Caco-2 (cell line): ENCODE measurements around the gene CISD1. TPM values are rescaled to one million over a fixed set of nuclear protein-coding genes. Genes with fewer than 3 reads are reported as not detected.
A peak's percentile ranks its signal among the peaks of the same experiment; 100 is the strongest.
"Not testable (repeated sequence)": the region's sequence is repeated elsewhere in the genome, so short reads cannot be mapped to it uniquely, and the experiment has no call there.

Experiments
- BruUV-seq: library from RNA; stranded (reverse); fragments of 400-500 nt; replicated peaks from 2 replicates; lab custom pipeline; 2021; lab: Mats Ljungman, UMichigan
- CTCF ChIA-PET: fragments of 300-600 bp; sonication (Branson Sonifier 250); formaldehyde crosslinking; loops from one replicate; lab custom pipeline; 2022; ENCODE audit warnings: antibody characterized with exemption; lab: Charles Lee
- POLR2A ChIA-PET: fragments of 300-600 bp; sonication (Branson Sonifier 250); formaldehyde crosslinking; loops from one replicate; lab custom pipeline; 2022; ENCODE audit warnings: antibody characterized with exemption; lab: Charles Lee
- DNase-seq, 2 experiments: peaks; one replicate each; pipeline versions ENCODE4 v3.0.0 to v3.0.0-alpha.2; 2020 to 2022
- H3K27me3 ChIP-seq: replicated peaks from 2 replicates; pipeline ENCODE4 v1.6.0; 2011; ENCODE audit warnings: low read length; ENCODE audit not compliant: control insufficient read depth, insufficient read depth
- H3K36me3 ChIP-seq: 2 replicates; pipeline ENCODE4 v1.5.1; 2011; ENCODE audit warnings: low read length; ENCODE audit not compliant: control insufficient read depth, insufficient read depth
- H3K4me1 ChIP-seq: fragments of 250-450 bp; sonication (Bioruptor Pico); 2 replicates; pipeline ENCODE4 v1.5.1; 2020; ENCODE audit warnings: mild to moderate bottlenecking
- H3K4me3 ChIP-seq: 2 replicates; pipeline ENCODE4 v1.5.1; 2011; ENCODE audit warnings: low read depth, mild to moderate bottlenecking, control low read depth, low read length
- H3K9me3 ChIP-seq: fragments of 250-450 bp; sonication (Bioruptor Pico); 2 replicates; pipeline ENCODE4 v1.5.1; 2020; ENCODE audit warnings: mild to moderate bottlenecking, moderate library complexity
- H3K27ac Mint-ChIP-seq: one replicate; pipeline ENCODE4 v1.8.0; 2022; ENCODE audit warnings: mixed read lengths; ENCODE audit not compliant: unreplicated experiment
- H3K27me3 Mint-ChIP-seq: one replicate; pipeline ENCODE4 v1.8.0; 2022; ENCODE audit warnings: mixed read lengths; ENCODE audit not compliant: insufficient read depth, unreplicated experiment
- H3K36me3 Mint-ChIP-seq: one replicate; pipeline ENCODE4 v1.8.0; 2022; ENCODE audit warnings: mild to moderate bottlenecking, mixed read lengths; ENCODE audit not compliant: insufficient read depth, unreplicated experiment
- H3K4me1 Mint-ChIP-seq: one replicate; pipeline ENCODE4 v1.8.0; 2022; ENCODE audit warnings: low read depth, mixed read lengths; ENCODE audit not compliant: unreplicated experiment
- H3K4me3 Mint-ChIP-seq: one replicate; pipeline ENCODE4 v1.8.0; 2022; ENCODE audit warnings: mild to moderate bottlenecking, moderate library complexity, mixed read lengths; ENCODE audit not compliant: unreplicated experiment
- H3K9me3 Mint-ChIP-seq: one replicate; pipeline ENCODE4 v1.8.0; 2022; ENCODE audit warnings: mixed read lengths; ENCODE audit not compliant: unreplicated experiment
- CTCF ChIP-seq, 2 experiments: fragments of 200-600 bp in 1 of 2; IDR thresholded peaks; 1 replicate in 1 of 2; 2 replicates in 1 of 2; pipeline versions ENCODE4 v1.5.1 to v1.8.0; 2011 to 2022; ENCODE audit warnings: antibody characterized with exemption in 1 of 2, control low read depth in 1 of 2, inconsistent platforms in 1 of 2, low read depth in 1 of 2, low read length in 1 of 2, mild to moderate bottlenecking in 1 of 2, moderate library complexity in 1 of 2; ENCODE audit not compliant: insufficient read depth in 1 of 2, severe bottlenecking in 1 of 2, unreplicated experiment in 1 of 2
- intact Hi-C: fragments of 100-400 bp; cut with micrococcal nuclease; formaldehyde crosslinking; loops from one replicate; pipeline ENCODE4 v1.10.0; 2022; ENCODE audit not compliant: unreplicated experiment
- total RNA-seq: library from RNA; stranded (reverse); gene quantifications from 2 replicates; pipeline ENCODE4 v1.2.3, GENCODE V29; 2022

CISD1 gene
- total RNA-seq, 1 experiment from 2014 or later, result 98.3 TPM

GRCh38 chr10:58253184-58253583, 15.8 kb upstream of the CISD1 start:
- Mint-ChIP-seq H3K36me3 (peaks cover 23% of the 10 kb centered on the region), H3K27ac (no peak overlapping the region), H3K4me1 (peaks cover 19% of the 10 kb centered on the region), H3K4me3 (no peak overlapping the region), H3K9me3 (peaks cover 32% of the 10 kb centered on the region), H3K27me3 (no peaks in the 10 kb centered on the region)
- Histone ChIP-seq H3K9me3 (peaks cover 17% of the 10 kb centered on the region), H3K36me3 (peaks cover 5% of the 10 kb centered on the region), H3K27me3 (no peaks in the 10 kb centered on the region), H3K4me1 (peaks cover 18% of the 10 kb centered on the region), H3K4me3 (no peak overlapping the region)
- DNase-seq, result no peak
- no peak for TF ChIP-seq CTCF (IDR thresholded peaks at IDR 0.05; ENCODE audit: insufficient read depth in 1 of 2, low read depth in 1 of 2, low read length in 1 of 2, severe bottlenecking in 1 of 2, unreplicated experiment in 1 of 2)
- CTCF ChIA-PET, result no interaction called here
- POLR2A ChIA-PET, result no interaction called here
- intact Hi-C loops, result no loop called here
- BruUV-seq, result no TSS peak

- H3K4me1 Mint-ChIP-seq, result peaks cover 19% of the 10 kb centered on the region
- Histone ChIP-seq H3K4me3 (no peak overlapping the region), H3K9me3 (peaks cover 25% of the 10 kb centered on the region), H3K4me1 (peaks cover 18% of the 10 kb centered on the region), H3K36me3 (peaks cover 5% of the 10 kb centered on the region; the same call in 1 of the 2 replicates), H3K27me3 (no peaks in the 10 kb centered on the region)
- CTCF ChIA-PET, result no interaction called here
- peaks cover 42% of the 10 kb centered on the region for H3K9me3 Mint-ChIP-seq
- POLR2A ChIA-PET, result no interaction called here
- TF ChIP-seq CTCF (IDR thresholded peaks at IDR 0.05; ENCODE audit: insufficient read depth in 1 of 2, low read depth in 1 of 2, low read length in 1 of 2, severe bottlenecking in 1 of 2, unreplicated experiment in 1 of 2), result no peak
- no peak for DNase-seq
- H3K4me3 Mint-ChIP-seq, result no peak overlapping the region
- no peaks in the 10 kb centered on the region for H3K27me3 Mint-ChIP-seq
- no TSS peak for BruUV-seq
- peaks cover 28% of the 10 kb centered on the region for H3K36me3 Mint-ChIP-seq
- intact Hi-C loops, result no loop called here
- peak overlapping the region; percentile 20 for H3K27ac Mint-ChIP-seq
These were observed 14.3 kb upstream of the CISD1 start for GRCh38 chr10:58254644-58255043.

- Mint-ChIP-seq H3K4me1 (peaks cover 19% of the 10 kb centered on the region), H3K27ac (peak overlapping the region; percentile 43), H3K9me3 (peaks cover 42% of the 10 kb centered on the region), H3K36me3 (peaks cover 28% of the 10 kb centered on the region)
- BruUV-seq, H3K27me3 Mint-ChIP-seq, H3K4me3 Mint-ChIP-seq, H3K36me3 ChIP-seq, POLR2A ChIA-PET, CTCF ChIA-PET, H3K27me3 ChIP-seq, H3K4me3 ChIP-seq: not testable (repeated sequence)
- DNase-seq, result peak; percentile 79 to 87
- H3K9me3 ChIP-seq, result peaks cover 25% of the 10 kb centered on the region
- peaks cover 18% of the 10 kb centered on the region for H3K4me1 ChIP-seq
- intact Hi-C loops, result loop anchor here (1.0 kb wide), 2 partner anchors 12 to 17 kb away; no protein-coding TSS in a partner anchor
These were observed 12.8 kb upstream of the CISD1 start for GRCh38 chr10:58256013-58256780.
